HAP-1 (cell line): ENCODE data around the gene CCDC182.
A peak's percentile ranks its signal among the peaks of the same experiment; 100 is the strongest.

ENCODE experiments used
- DNase-seq, 2 experiments: peaks; one replicate each; pipeline ENCODE4 v3.0.0-alpha.2; 2016 to 2020; ENCODE audit warnings: low spot score in 2 of 2
- H3K27me3 ChIP-seq: fragments of 250-450 bp; sonication (Bioruptor Pico); 2 replicates; pipeline ENCODE4 v1.5.1; 2020; ENCODE audit warnings: low read depth, mild to moderate bottlenecking, moderate library complexity
- H3K36me3 ChIP-seq: fragments of 250-450 bp; sonication (Bioruptor Pico); replicated peaks from 2 replicates; pipeline ENCODE4 v1.5.1; 2020; ENCODE audit warnings: mild to moderate bottlenecking
- H3K4me1 ChIP-seq: fragments of 250-450 bp; sonication (Bioruptor Pico); 2 replicates; pipeline ENCODE4 v1.5.1; 2020; ENCODE audit warnings: mild to moderate bottlenecking
- H3K4me3 ChIP-seq: fragments of 250-450 bp; sonication (Bioruptor Pico); 2 replicates; pipeline ENCODE4 v1.5.1; 2020; ENCODE audit warnings: mild to moderate bottlenecking, moderate library complexity
- H3K9me3 ChIP-seq: fragments of 250-450 bp; sonication (Bioruptor Pico); 2 replicates; pipeline ENCODE4 v1.5.1; 2020; ENCODE audit warnings: mild to moderate bottlenecking, moderate library complexity
- in situ Hi-C: fragments of 300-500 bp; cut with MboI; formaldehyde crosslinking; loops from 3 replicates; pipeline ENCODE4 v1.14.3; 2020; ENCODE audit warnings: low sequenced_read_pairs, inconsistent platforms, mixed read lengths

CCDC182 gene

GRCh38 chr17:57772774-57773173, 27.7 kb upstream of the CCDC182 start:
- peaks cover 54% of the 10 kb centered on the region for H3K27me3 ChIP-seq
- H3K4me3 ChIP-seq, result no peak overlapping the region
- no peaks in the 10 kb centered on the region for H3K9me3 ChIP-seq
- no peak for DNase-seq
- H3K4me1 ChIP-seq, result no peaks in the 10 kb centered on the region
- no peaks in the 10 kb centered on the region for H3K36me3 ChIP-seq
- in situ Hi-C loops, result no loop called here

GRCh38 chr17:57767561-57767960, 22.5 kb upstream of the CCDC182 start:
- Histone ChIP-seq H3K4me1 (peaks cover 3% of the 10 kb centered on the region), H3K27me3 (peaks cover 26% of the 10 kb centered on the region), H3K36me3 (no peaks in the 10 kb centered on the region), H3K9me3 (no peaks in the 10 kb centered on the region), H3K4me3 (no peak overlapping the region)
- DNase-seq, result no peak
- in situ Hi-C loops, result no loop called here

- Histone ChIP-seq H3K9me3 (no peaks in the 10 kb centered on the region), H3K4me3 (no peak overlapping the region), H3K36me3 (no peaks in the 10 kb centered on the region), H3K4me1 (peaks cover 8% of the 10 kb centered on the region), H3K27me3 (peaks cover 16% of the 10 kb centered on the region)
- DNase-seq, result no peak
- in situ Hi-C loops, result no loop called here
These were observed 21.3 kb upstream of the CCDC182 start for GRCh38 chr17:57766318-57766943.

- H3K4me3 ChIP-seq, result no peak overlapping the region
- H3K4me1 ChIP-seq, result peaks cover 8% of the 10 kb centered on the region
- no peaks in the 10 kb centered on the region for H3K27me3 ChIP-seq
- in situ Hi-C loops, result no loop called here
- DNase-seq, result peak in 1 of 2 experiments; percentile 29
- H3K36me3 ChIP-seq, result no peaks in the 10 kb centered on the region
- H3K9me3 ChIP-seq, result no peaks in the 10 kb centered on the region
These were observed 17.6 kb upstream of the CCDC182 start for GRCh38 chr17:57762452-57763395.

GRCh38 chr17:57761887-57762286, 16.8 kb upstream of the CCDC182 start:
- H3K27me3 ChIP-seq, result no peaks in the 10 kb centered on the region
- in situ Hi-C loops, result no loop called here
- H3K9me3 ChIP-seq, result no peaks in the 10 kb centered on the region
- H3K36me3 ChIP-seq, result no peaks in the 10 kb centered on the region
- H3K4me3 ChIP-seq, result no peak overlapping the region
- peak; percentile 15 to 59 for DNase-seq
- H3K4me1 ChIP-seq, result peaks cover 8% of the 10 kb centered on the region

GRCh38 chr17:57760046-57760445, 14.9 kb upstream of the CCDC182 start:
- Histone ChIP-seq H3K4me1 (peaks cover 8% of the 10 kb centered on the region), H3K9me3 (no peaks in the 10 kb centered on the region), H3K27me3 (no peaks in the 10 kb centered on the region), H3K36me3 (no peaks in the 10 kb centered on the region), H3K4me3 (no peak overlapping the region)
- in situ Hi-C loops, result no loop called here
- DNase-seq, result no peak

GRCh38 chr17:57758654-57759053, 13.6 kb upstream of the CCDC182 start:
- no peaks in the 10 kb centered on the region for H3K27me3 ChIP-seq
- H3K9me3 ChIP-seq, result no peaks in the 10 kb centered on the region
- H3K36me3 ChIP-seq, result no peaks in the 10 kb centered on the region
- no peak for DNase-seq
- no peak overlapping the region for H3K4me3 ChIP-seq
- H3K4me1 ChIP-seq, result peaks cover 8% of the 10 kb centered on the region
- in situ Hi-C loops, result no loop called here

GRCh38 chr17:57757735-57758134, 12.6 kb upstream of the CCDC182 start:
- H3K4me3 ChIP-seq, result no peak overlapping the region
- H3K36me3 ChIP-seq, result no peaks in the 10 kb centered on the region
- H3K27me3 ChIP-seq, result no peaks in the 10 kb centered on the region
- DNase-seq, result no peak
- H3K4me1 ChIP-seq, result peaks cover 6% of the 10 kb centered on the region
- no peaks in the 10 kb centered on the region for H3K9me3 ChIP-seq
- in situ Hi-C loops, result no loop called here

- H3K36me3 ChIP-seq, result no peaks in the 10 kb centered on the region
- no peaks in the 10 kb centered on the region; the same call in 1 of the 2 replicates for H3K4me1 ChIP-seq
- H3K4me3 ChIP-seq, result no peak overlapping the region
- H3K9me3 ChIP-seq, result no peaks in the 10 kb centered on the region
- DNase-seq, result no peak
- in situ Hi-C loops, result no loop called here
- H3K27me3 ChIP-seq, result no peaks in the 10 kb centered on the region
These were observed 11.9 kb upstream of the CCDC182 start for GRCh38 chr17:57756951-57757350.

- Histone ChIP-seq H3K4me1 (no peaks in the 10 kb centered on the region), H3K4me3 (no peak overlapping the region), H3K27me3 (no peaks in the 10 kb centered on the region), H3K36me3 (no peaks in the 10 kb centered on the region), H3K9me3 (no peaks in the 10 kb centered on the region)
- no peak for DNase-seq
- in situ Hi-C loops, result no loop called here
These were observed 10.5 kb upstream of the CCDC182 start for GRCh38 chr17:57755480-57756070.

GRCh38 chr17:57752031-57752905, 7.2 kb upstream of the CCDC182 start:
- H3K4me3 ChIP-seq, result no peak overlapping the region
- DNase-seq, result no peak
- no peaks in the 10 kb centered on the region for H3K4me1 ChIP-seq
- no peaks in the 10 kb centered on the region for H3K36me3 ChIP-seq
- peaks cover 1% of the 10 kb centered on the region; the same call in 1 of the 2 replicates for H3K27me3 ChIP-seq
- in situ Hi-C loops, result no loop called here
- H3K9me3 ChIP-seq, result no peaks in the 10 kb centered on the region

GRCh38 chr17:57751348-57751971, 6.4 kb upstream of the CCDC182 start:
- H3K36me3 ChIP-seq, result no peaks in the 10 kb centered on the region
- in situ Hi-C loops, result no loop called here
- no peaks in the 10 kb centered on the region for H3K4me1 ChIP-seq
- no peaks in the 10 kb centered on the region; the same call in 1 of the 2 replicates for H3K9me3 ChIP-seq
- H3K27me3 ChIP-seq, result peaks cover 9% of the 10 kb centered on the region; the same call in 1 of the 2 replicates
- DNase-seq, result no peak
- H3K4me3 ChIP-seq, result no peak overlapping the region

GRCh38 chr17:57750895-57751294, 5.8 kb upstream of the CCDC182 start:
- no peaks in the 10 kb centered on the region; the same call in 1 of the 2 replicates for H3K9me3 ChIP-seq
- no peak for DNase-seq
- peaks cover 10% of the 10 kb centered on the region; the same call in 1 of the 2 replicates for H3K27me3 ChIP-seq
- no peaks in the 10 kb centered on the region for H3K4me1 ChIP-seq
- no peaks in the 10 kb centered on the region for H3K36me3 ChIP-seq
- in situ Hi-C loops, result no loop called here
- no peak overlapping the region for H3K4me3 ChIP-seq
